NCI-H2081 (cell line): ENCODE data around the gene TSC22D1.
"Not testable (repeated sequence)": the region's sequence is repeated elsewhere in the genome, so short reads cannot be mapped to it uniquely, and the experiment has no call there.

Experiments used
- DNase-seq, 2 experiments: peaks; one replicate each; lab custom pipeline; 2025; lab: John Stamatoyannopoulos, UW

The TSC22D1 gene

GRCh38 chr13:44573071-44573470, 3.1 kb downstream of the TSC22D1 start:
- no peak for DNase-seq

DNA sequence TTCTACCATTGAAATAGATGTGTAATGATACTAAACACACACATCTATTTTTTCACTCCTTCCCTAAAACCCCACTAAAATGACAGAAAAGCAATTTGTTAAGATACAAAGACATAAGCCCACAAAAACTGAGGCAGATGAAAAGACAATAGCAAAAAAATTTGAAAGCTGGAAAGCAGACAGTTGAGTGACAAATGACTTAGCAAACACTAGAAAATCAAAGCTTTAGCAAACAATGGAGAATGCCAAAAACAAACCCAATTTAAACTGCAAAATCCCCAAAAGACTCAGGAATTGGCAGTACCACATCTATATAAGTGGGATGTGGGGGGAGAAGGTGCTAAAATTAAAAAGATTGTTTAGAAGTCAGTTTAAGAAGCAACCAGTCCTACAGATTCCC, 9.5 kb downstream of the TSC22D1 start:
- DNase-seq = peak in 1 of 2 experiments; percentile 29

DNA sequence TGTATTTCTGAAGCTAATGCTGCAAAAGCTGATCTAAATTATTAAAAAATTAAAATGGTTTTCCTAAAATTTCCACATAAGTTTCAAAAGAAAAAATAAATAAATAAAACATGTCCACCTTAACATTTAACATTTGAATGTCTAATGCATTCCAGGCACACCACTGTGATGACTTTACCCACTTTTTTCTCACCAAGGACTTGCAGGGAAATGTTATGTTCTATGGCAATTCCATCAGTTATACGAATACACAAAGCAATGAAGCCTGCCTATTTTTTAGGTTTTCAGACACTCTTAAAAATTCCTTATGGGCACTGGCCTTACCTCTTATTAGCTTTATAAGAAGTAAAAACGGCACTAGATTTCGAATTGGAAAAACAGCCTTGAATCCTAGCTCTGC, 10.2 kb downstream of the TSC22D1 start:
- no peak for DNase-seq

GRCh38 chr13:44564936-44565335, 11.2 kb downstream of the TSC22D1 start:
- DNase-seq = no peak

DNA sequence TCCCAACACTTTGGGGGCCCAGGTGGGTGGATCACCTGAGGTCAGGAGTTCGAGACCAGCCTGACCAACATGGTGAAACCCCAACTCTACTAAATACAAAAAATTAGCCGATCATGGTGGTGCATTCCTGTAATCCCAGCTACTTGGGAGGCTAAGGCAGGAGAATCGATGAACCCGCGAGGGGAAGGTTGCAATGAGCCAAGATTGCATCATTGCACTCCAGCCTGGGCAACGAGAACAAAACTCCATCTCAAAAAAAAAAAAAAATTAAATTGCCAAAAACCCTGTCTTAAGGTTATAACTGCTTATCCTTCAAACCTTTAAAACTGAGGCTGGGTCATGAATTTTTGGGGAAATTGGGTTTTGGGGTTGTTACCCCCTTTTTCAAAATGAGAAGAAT, 13.3 kb downstream of the TSC22D1 start:
- DNase-seq = not testable (repeated sequence)

DNA sequence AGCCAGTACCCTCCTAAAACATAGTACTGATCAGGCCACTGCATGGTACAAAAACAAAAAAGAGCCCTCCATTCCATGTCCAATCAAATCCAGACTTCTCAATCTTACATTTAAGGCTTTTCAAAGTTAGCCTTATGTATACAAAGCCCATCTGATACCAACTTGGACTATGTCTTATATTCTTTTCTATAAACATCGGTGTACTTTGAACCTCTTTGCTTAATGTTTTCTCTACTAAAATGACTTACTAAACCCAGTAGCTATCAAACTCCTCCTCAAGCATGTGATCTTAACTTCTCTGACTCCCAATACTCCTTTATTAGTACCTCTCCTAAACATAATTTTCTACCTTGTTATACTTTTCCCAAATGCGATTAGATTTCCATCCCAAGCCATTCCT, 14.8 kb downstream of the TSC22D1 start:
- DNase-seq = no peak

- no peak for DNase-seq
Measured at GRCh38 chr13:44557986-44558385, 18.1 kb downstream of the TSC22D1 start.

- no peak for DNase-seq
Measured at GRCh38 chr13:44555207-44555606, 20.9 kb downstream of the TSC22D1 start.

GRCh38 chr13:44549476-44549875, 26.7 kb downstream of the TSC22D1 start:
- no peak for DNase-seq

GRCh38 chr13:44546164-44546563, 30.0 kb downstream of the TSC22D1 start:
- DNase-seq = no peak

GRCh38 chr13:44543369-44543768, 32.8 kb downstream of the TSC22D1 start:
- no peak for DNase-seq

DNA sequence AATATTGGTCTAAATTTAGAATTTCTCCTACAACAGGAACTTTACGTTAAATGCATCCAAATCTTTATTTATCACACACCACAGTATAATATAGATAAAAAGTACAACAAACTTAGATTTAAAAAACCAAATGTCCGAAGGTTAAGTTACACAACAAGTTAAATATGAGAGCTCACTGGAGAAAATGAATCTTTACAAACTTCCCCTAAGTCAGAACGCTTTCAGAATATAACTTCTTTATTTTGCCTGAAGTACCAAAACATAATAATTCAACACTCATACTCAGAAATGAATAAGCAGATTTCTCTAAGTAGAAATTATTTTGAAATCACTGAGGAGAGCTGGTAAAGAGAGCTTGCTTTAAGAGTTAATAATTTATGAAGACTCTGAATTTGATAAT, 33.8 kb downstream of the TSC22D1 start:
- no peak for DNase-seq

DNA sequence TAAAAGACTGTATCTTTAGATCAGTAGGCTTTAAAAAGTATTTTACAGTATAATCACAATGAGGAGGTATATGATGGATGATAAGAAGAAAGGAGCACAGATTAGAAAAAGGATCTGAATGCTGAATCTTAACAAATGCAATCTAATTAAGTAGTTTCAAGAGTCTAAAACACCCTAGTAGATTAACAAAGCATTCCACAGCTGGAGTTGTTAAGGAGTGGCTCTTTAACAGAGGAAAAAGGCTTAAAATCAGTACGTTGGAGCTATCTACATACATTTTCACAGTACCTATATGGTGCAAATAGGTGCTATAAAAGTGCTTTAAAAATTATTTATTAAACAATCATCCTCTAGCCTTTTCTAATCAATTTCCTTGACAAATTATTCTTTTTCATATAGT, 34.5 kb downstream of the TSC22D1 start:
- no peak for DNase-seq

GRCh38 chr13:44540761-44541434, 35.2 kb downstream of the TSC22D1 start:
- DNase-seq = no peak

DNA sequence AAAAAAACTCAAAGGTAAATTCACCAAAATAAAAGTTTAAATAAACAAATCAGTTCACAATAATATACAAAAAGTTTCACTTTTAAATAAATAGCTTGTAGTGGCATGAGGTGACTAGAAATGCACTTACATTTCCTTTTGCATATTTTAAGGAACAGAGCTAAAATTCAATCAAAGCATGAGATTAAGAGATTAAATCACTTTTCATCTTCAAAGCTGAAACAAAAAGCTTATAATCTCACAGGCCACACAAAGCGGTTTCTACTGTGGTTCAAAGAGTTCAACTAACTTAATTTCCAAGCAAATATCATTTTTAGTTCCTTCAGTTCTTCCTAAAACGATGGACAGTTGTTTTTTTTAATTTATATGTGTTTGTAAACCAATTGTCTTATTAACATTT, 38.9 kb downstream of the TSC22D1 start:
- no peak for DNase-seq

DNA sequence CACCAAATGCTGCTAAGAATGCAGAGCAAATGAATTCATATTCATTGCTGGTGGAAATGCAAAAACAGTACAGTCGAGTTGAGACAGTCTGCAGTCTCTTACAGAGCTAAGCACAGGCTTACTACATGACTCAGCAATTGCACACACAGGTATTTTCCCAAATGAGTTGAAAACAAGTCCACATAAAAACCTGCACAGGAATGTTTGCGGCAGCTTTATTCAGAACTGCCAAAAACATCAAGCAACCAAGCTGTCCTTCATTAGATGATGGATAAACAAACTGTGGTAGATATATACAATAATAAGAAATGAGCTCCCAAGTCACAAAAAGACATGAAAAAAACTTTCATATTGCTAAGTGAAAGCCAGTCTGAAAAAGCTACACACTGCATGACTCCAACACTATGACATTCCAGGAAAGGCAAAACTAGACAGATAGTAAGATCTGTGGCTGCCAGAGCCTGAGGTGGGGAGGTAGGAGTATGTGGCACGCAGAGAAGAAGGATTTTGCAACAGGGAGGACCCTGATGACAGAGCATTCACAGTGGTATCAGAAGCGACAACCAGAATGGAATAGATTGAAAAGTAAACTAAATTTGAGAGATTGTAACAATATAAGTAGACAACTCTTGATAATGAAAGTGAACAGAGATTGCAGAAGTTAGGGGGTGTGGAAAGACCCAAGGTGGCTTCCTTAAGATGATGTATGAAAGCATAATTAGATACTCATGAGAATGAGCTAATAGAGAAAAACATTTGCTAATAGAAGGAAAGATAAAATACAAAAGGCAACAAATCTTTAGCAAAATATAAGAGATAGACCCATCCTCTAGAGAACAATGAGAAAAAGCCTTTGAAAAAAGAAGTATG, 52.7 kb downstream of the TSC22D1 start:
- no peak for DNase-seq

GRCh38 chr13:44519642-44520041, 56.5 kb downstream of the TSC22D1 start:
- no peak for DNase-seq

- DNase-seq = peak; percentile 58 to 67
Measured at GRCh38 chr13:44516771-44517170, 59.4 kb downstream of the TSC22D1 start.

- DNase-seq = no peak
Measured at GRCh38 chr13:44514278-44514677, 61.9 kb downstream of the TSC22D1 start.

DNA sequence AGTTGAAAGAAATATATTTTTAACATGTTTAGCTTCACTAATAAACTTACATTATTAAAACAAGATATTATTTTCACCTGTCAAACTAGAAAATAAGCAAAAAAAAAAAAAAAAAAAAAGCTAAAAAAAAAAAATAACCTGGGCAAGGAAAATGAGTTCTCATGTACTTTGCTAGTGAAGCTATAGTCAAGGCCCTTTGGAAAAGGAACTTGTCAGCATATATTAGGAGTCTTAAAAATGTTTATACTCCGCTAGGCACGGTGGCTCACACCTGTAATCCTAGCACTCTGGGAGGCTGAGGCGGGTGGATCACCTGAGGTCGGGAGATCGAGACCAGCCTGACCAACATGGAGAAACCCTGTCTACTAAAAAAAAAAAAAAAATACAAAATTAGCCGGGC, 66.3 kb downstream of the TSC22D1 start:
- not testable (repeated sequence) for DNase-seq

- no peak for DNase-seq
Measured at GRCh38 chr13:44508562-44509077, 67.5 kb downstream of the TSC22D1 start.

DNA sequence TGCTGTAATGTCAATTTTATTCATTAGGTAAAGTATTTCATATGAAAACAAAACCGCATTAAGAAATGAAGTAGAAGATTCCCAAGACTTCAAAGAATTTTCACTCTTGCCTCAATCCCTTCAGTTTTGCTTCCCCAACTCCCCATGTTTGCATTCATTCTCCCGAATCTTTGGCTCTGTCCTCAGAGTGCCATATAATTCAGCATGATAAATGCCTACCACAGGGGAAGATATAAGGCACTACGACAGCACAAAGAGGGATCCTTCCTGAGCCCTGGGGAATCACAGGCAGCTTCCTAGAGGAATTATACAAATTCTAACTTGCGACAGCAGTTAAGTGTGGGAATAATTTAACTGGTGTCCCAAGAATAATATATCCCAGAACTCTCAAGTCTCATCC, 68.5 kb downstream of the TSC22D1 start:
- no peak for DNase-seq

GRCh38 chr13:44506719-44507118, 69.4 kb downstream of the TSC22D1 start:
- DNase-seq = no peak
